ENCODE measurements around the gene OPA3.

- TF ChIP-seq CTCF (IDR thresholded peaks at IDR 0.05) (no peak), EP300 (IDR thresholded peaks at IDR 0.05) (no peak), POLR2AphosphoS5 (IDR thresholded peaks at IDR 0.05) (no peak)
Observed at GRCh38 chr19:45592366-45592765, 7.8 kb upstream of the OPA3 start.

Measured in stomach (tissue), 4 donors.